NCI-H2196 (cell line): ENCODE results near the gene BTBD2.
A peak's percentile ranks its signal among the peaks of the same experiment; 100 is the strongest.

Experiments
- DNase-seq: peaks from one replicate; lab custom pipeline; 2025; ENCODE audit not compliant: unreplicated experiment; lab: John Stamatoyannopoulos, UW

BTBD2 gene

DNA sequence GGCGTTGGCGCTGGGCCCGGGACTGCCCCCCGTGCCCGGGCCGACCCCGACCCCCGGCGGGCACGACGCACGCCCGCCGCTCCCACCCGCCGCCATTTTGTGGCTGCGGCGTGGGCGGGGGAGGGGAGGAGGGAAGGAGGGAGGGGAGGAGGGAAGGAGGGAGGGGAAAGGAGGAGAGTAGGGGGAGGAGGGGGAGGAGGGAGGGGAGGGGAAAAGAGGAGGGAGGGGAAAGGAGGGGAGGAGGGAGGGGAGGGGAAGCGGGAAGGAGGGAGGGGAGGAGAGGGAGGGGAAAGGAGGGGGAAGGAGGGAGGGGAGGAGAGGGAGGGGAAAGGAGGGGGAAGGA lies at the start of gene BTBD2:
BTBD2 (minus strand) TSS at position 107 of the 343 bp plus-strand sequence; CDS start at position 96, 11 bp downstream.
- peak; percentile 64 for DNase-seq

DNA sequence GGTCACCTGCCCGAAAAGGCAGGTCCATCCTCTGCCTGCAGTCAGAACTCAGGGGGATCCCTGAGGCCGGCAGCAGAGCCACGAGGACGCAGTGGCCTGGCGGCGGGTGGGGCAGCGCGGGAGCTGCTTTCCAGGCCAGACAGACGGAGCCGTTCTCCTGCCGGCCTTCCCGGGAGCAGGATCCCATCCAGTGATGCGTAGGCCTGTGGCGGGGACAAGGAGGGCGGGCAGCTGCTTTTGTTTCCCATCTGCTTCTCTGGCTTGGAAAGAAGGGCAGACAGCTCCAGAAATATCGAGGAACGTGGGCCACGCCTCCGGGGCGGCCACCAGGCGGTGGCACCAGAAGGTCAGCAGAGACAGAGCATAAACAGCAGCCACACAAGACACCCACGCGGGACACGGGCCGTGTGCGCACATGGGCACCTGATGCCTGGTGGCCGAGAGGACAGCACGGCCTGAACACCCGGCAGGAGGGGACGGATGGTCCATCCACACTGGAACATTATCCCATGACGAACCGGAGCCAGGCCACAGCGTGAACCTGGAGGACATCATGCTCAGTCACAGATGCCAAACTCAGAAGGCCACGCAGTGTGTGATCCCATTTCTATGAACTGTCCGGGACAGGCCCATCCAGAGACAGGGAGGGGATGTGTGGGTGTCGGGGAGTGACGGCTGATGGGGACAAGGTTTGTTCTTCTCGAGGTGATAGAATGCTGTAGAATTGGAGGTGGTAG lies 49.4 kb upstream of the BTBD2 start:
- no peak for DNase-seq

DNA sequence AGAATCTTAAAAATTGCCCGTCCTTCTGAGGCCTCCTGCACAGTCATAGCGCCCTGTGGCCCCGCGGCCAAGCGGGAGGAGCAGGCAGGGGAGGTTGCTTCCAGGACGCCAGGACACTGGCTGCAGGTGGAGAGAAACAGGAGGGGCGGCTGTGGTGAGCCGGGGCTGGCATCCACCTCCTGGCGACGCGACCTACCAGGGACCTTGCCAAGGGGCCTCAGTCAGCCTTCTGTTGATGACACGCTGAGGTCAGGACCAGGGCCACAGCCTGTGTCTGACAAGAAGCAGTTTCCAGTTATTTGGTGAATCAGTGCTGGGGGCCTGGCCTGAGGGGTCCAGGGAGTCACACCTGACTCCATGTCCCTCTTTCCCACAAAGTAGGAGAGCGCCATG lies 48.9 kb upstream of the BTBD2 start:
- no peak for DNase-seq

DNA sequence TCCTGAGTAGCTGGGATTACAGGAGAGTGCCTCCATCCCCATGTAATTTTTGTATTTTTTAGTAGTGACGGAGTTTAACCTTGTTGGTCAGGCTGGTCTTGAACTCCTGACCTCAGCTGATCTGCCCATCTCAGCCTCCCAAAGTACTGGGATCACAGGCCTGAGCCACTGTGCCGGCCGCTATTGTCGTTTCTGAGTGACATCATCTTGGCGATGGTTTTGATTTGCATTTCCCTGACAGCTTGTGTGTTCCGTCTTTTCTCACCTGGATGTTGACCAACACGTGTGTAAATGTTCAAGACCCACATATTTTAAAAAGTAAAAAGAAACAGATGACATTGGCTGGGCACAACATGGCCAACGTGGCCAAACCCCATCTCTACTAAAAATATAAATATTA lies 48.3 kb upstream of the BTBD2 start:
- no peak for DNase-seq

DNA sequence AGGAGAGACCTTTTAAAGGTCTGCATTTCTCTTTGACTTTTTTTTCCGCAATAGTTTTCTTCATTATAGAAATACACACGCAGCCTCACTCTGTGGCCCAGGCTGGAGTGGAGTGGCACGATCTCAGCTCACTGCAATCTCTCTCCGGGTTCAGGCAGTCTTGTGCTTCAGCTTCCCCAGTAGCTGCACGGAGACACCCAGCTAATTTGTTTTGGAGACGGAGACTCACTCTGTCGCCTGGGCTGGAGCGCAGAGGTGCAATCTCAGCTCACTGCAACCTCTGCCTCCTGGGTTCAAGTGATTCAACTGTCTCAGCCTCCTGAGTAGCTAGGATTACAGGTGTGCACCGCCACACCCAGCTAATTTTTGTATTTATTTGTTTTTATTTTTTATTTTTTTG lies 47.3 kb upstream of the BTBD2 start:
- no peak for DNase-seq

DNA sequence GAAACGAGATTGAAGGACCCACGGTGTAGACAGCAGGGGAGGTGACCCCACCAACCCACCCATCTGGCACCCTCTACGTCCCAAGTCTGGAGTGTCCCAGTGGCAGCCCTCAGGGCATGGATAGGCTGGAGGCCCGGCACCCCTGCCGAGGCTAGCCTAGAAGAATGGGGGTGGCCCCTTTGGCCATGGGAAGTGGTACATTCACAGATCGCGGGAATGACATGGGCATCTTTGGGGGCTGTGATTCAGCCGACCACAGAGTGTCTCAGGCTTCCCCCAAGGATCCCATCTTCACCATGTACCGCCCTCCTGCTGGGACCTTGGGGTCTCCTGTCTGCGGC lies 46.8 kb upstream of the BTBD2 start:
- DNase-seq: no peak

DNA sequence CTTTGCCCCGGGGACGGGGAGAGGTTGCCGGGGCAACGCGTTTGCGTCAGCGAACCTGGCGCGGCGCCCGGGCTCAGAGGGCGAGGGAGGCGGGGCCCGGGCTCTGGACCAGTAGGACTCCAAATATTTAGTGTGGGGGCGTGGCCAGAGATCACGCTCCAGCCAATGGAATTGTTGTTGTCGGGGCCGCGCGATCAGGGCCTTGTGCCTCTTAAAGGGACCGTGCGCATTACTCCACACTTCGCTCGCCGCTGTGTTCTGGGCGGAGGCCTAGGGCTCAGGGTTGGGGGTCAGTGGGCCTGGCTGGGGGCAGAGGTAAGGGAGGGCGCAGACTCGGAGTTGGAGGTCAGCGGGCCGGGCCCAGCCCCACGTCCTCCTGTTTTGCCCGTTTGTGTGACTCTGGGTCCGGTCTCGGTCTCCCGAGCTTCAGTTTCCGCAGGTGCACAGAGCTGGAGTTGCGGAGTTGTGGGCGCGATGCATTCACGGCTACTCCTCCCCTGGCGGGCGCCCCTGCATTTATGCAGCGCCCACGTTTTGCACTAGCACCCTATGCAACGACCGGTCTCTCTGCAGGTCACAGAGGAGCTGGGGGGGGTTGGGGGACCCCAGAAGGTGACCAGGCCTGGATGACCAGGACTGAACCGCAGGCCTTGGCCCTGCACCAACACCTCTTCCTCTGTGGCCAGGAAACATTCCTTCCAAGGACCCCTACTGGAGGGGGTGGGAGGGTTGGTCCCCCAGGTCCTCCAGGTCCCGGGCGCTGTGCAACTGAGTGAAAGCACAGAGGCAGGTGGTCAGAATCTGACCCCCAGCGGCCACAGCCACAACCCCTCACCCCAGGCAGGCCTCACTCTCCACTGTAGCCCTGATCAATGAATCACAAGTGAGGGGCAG lies 46.2 kb upstream of the BTBD2 start:
- peak; percentile 99 for DNase-seq

DNA sequence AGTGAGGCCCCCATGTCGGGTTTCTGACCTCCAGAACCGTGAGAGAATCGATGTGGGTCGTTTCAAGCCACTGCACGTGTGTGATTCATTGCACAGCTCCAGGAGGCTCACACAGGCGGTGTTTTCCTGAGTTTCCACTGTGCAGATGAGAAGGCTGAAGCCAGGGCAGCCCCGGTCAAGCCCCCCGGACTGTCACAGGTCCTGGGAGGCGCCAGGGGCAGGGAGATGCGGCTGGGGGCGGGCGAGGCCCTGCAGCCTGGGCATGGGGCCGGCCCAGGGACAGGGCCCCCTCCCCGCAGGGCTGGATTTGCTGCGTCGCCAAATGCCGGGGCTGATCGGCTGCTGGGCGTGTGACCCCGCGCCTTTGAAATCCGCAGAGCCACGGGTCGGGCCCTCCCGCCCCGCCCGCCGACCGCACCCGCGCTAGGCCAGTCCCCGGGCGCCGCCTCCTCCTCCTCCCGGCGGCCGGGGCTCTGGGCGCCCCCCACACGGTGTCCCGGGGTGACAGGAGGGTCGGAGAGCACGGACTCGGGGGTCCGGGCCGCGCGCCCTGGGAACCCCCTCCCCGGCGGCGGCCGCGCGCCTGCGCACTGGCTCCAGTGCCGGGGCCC lies 45.5 kb upstream of the BTBD2 start:
- peak; percentile 64 for DNase-seq

DNA sequence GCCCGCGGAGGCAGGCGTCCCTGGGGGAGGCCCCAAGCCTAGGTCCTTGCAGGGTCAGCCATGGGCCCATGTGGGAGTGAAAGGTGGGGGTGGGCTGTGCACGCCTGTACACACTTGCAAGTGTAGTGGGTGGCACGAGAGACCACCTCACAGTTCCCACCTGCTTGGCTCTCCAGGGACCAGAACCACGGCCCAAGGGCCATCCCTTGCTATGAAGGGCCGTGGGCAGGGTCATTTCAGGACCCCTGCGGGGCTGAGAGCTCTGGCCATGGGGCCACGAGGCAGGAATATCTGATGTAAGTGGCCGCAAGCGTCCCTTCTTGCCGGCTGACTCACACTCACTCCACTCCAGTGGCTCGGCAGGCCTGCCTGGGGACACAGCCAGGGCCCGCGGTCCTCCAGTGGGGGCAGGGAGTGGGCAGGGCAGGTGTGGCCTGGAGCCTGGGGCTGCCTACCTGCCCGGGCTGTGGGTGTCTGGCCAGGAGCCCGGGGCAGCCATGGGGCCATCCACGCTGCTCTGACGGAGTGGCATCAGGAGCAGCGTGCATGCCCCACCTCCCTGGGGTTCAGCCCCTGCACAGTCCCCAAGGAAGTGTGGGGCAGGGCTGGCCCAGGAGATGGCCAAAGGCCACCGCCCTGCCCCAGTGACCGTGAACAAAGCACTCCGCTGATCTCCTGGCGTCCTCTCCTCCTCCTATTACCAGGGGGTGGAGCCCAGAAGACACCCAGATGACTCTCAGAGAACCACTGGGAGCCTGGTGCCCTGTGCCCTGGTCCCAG lies 44.1 kb upstream of the BTBD2 start:
- peak; percentile 84 for DNase-seq

DNA sequence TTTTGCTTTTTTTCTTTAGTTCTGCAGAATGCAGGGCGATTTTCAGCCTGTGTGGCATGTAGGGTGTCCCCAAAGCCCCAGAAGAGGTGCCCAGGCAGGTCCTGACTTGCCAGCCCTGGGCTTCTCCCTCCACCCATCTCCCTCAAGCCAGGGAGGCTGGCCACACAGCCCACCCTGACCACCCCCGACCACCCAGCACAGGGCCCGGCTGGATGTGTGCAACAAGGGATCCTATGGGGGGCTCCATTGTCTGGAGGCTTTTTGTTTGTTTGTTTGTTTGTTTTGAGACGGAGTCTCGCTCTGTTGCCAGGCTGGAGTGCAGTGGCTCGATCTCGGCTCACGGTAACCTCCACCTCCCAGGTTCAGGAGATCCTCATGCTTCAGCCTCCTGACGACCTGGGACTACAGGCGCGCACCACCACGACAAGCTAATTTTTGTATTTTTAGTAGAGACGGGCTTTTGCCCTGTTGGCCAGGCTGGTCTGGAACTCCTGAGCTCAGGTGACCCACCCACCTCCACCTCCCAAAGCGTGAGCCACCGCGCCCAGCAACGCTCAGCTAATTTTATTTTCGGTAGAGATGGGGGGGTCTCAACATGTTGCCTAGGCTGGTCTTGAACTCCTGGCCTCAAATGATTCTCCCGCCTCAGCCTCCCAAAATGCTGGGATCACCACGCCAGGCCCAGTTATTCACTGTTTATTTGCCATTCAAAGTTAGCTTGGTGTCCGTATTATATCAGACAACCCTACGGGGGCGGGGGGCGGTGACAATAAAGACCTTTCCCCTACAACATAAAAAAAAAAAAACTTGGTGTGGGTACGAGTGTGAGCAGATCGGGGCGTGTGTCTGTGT lies 43.3 kb upstream of the BTBD2 start:
- DNase-seq: no peak

DNA sequence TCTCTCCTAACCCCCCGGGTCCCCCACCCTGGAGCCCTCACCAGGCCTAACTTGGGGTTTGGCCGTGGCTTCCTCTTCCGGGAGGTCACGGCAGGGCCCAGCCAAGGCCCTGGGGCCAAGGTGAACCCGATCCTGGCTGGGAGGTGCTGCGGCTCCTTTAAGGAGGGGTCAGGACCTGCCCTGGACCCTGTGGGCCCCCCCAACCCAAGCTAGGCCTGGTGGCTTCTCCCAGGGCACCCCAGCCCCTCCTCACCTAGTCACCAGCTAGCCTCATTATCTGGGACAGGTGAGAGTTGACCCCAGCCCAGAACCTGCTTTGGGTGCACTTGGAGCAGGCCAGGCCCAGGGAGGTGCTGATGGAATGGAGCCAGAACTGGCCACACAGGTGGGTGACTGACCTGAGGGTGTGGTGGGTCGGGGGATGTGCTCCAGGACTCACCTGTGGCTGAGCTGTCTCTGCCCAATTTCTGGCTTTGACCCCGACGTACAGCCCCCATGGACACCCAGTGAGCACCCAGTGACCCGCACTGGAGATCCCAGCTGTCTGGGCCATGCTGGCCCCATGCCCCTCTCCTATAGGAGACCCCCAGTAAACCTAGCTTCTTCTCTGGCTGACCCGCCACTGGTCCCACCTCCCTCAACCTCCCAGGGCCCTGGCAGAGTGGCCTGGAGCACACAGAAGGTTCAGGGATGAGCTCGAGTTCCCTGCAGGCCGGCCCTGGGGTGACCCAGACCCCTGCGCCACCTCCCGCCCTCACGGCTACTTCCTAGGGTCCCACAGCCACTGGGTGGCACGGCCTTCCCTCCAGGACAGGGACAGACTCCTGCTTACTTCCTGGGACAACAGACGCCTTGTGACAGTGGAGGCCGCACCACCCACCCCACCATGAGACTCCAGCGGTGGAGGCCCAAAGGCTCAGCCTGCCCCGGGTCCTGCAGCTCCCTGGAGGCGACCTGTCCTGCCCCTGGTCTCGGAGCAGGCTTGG lies 42.3 kb upstream of the BTBD2 start:
- DNase-seq: no peak

DNA sequence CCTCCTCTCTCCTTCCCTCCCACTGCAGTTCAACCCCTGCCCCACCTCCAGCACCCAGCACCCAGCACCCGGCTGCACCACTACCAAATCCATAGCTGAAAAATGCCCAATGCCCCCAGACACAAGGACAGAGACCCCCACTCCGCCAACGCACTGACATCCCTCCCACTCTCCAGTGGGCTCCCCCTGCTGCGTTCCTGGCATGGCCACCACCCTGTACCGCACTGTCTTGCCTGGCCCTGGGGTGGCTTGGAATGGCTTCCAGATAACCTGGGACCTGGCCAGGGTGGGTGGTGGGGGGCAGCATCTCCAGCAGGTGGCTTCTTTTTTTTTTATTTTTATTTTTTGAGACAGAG lies 41.3 kb upstream of the BTBD2 start:
- DNase-seq: no peak

DNA sequence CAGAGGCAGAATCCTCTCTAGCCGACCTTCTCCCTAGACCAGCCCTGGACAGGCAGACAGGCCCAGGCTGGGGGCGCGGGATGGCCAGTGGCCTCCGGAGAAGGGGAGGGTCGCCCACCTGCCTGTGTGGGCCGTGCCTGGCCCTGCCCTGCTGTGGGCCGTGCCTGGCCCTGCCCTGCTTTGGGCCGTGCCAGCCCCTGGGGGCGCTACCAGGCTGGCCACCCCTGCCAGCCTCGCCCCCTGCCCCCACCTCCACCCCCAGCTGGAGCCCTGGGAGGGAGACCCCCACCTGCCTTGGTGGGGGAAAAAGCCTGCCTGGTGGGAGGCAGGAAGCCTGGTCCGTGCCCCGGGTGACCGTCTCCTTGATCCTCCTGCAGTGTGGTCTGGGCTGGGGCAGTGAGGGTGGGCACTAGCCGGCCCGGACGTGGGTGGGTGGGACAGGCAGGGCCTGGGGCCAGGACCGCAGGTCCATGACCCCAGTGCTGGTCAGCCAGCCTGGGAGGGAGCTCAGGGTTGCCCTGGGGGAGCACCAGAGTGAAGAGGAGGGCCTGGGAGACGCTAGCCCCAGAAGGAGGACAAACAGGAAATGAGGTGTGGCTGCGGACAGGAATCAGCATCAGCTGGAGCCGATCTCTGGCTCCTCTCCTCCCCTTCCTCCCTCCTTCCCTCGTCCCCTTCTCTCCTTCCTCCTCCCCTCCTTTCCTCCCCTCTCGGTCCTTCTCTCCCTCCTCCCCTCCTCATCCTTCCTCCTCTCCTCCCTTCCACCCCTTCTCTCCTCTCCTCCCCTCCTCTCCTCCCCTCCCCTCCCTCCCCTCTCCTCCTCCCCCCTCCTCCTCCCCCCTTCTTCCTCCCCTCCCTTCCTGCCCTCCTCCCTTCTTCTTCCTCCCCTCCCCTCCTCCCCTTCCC lies 40.7 kb upstream of the BTBD2 start:
- DNase-seq: no peak

DNA sequence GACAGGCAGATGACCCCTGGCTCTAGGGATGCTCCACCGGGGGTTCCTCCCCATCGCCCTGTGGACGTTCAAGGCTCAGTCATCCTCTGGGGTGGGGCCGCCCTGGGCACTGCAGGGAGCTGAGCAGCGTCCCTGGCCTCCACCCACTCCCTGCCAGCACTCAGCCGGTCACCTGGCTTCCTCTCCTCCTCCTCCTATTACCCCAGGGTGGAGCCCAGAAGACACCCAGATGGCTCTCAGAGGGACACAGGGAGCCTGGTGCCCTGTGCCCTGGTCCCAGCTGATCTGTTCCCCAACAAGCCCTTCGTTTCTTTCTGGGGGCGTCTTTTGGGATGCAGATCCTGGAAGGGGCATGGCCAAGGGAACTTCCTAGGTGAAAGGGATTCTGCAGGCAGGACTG lies 39.2 kb upstream of the BTBD2 start:
- DNase-seq: no peak

DNA sequence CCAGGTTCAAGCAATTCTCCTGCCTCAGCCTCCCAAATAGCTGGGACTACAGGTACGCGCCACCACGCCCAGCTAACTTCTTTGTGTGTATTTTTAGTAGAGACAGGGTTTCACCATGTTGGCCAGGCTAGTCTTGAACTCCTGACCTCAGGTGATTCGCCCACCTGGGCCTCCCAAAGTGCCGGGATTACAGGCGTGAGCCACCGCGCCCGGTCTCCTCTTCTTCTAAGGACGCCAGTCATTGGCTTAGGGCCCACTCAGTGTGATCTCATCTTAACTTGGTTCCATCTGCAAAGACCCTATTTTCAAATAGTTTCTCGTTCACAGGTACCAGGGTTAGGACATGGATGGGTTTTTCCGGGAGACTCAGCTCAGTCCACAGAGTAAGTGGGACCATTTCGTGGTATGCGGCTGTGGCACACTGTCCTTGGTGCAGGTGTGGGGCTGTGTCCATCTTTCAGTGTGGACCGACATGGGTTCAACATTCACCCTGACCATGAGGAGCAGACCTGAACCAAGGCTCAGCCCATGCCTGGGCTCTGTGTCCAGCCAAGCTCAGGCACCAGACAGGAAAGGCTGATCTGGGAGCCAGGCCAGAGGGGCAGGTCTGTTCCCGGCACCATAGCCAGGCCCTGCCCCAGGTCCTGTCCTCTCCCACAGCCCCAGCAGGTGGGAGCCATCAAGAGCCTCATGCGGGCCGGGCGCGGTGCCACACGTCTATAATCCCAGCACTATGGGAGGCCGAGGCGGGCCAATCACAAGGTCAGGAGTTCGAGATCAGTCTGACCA lies 38.3 kb upstream of the BTBD2 start:
- DNase-seq: peak; percentile 76

DNA sequence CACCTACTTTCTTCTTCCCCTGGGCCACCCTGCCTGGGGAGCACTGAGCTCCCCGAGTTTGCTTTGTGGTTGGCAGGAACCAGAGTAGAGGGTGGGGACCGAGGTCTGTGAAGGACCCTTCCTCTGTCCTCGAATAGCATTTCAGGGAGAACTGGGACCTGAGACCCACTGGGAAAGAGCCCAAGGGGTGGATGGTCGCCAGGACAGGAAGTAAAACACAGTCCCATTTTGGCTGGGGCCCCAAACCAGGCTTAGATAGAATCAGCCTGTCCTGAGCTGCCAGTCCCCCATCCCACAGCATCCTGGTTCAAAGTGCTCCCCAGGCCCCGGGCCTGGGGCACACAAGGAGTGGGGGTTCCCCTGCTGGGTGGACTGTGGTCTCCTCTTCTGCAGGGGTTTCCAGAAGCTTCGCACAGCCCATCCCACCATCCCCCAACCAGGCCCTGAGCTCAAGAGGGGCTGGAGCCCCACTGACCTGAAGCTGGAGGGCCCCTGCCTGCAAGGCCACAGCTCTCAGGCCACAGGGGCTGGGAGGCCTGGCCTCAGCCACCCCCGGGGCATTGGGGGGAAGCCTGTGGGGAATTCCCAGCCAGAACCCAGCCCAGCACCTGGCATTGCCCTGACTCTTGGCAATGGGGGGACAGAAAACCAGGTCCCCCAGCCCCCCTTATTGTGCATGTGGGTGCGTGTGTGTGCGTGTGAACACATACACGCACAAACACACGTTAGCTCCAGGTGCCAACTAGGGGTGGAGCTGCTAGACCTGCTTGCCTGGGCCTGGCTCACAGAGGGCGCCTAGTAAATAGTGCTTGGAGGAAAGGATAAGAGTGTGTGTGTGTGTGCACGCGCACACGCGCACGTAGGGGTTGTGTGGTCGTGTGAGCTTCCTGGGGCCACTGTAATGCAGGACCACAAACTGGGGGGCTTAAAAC lies 36.5 kb upstream of the BTBD2 start:
- DNase-seq: peak; percentile 54
